ENCODE results near the gene TMEM225B. TPM values are rescaled to one million over a fixed set of nuclear protein-coding genes. Genes with fewer than 3 reads are reported as not detected.

The TMEM225B gene
- total RNA-seq, result 0.17 and 0.59 TPM in 2 replicates

DNA sequence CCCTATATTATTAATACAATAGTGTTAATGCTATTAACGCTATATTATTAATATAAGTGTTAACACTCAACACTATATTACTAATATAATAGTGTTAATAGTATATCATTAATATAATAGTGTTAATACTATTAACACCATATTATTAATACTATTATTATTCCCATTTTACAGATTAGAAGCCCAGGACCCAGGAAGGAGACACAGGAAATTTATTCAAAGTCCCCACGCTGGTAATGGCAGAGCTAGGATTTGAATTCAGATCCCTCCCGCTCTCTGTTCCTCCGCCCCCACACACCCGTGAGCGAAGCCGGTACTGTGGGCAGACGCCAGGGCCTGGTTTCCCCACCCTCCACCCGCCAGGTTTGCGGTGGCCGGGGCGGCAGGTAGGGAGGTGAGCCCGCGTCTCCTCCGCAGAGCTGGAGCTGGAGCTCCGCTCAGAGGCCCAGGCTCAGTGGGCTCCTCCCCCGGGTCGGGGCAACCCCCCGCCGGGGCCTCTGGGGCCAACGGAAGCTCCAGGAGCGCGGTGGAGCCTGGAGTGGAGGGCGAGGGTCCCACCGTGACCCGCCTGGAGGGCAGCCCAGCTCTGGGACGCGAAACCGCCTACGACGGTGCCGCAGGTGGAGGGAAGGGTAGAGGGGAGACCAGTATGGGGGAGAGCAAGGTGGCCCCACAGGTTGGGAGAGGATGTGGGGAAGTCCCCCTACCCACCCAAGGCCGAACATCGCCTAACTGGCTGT lies at the start of gene TMEM225B:
TSS of gene TMEM225B (plus strand) at position 506 of the 740 bp plus-strand sequence. CDS start 6,122 bp downstream, outside the sequence.

GRCh38 chr7:99551767-99552463 lies 46.2 kb upstream of the TMEM225B start, which contains the start of gene FAM200A:
Gene FAM200A (minus strand): TSS chr7:99552114. CDS start chr7:99548407, 3,707 bp downstream.

DNA sequence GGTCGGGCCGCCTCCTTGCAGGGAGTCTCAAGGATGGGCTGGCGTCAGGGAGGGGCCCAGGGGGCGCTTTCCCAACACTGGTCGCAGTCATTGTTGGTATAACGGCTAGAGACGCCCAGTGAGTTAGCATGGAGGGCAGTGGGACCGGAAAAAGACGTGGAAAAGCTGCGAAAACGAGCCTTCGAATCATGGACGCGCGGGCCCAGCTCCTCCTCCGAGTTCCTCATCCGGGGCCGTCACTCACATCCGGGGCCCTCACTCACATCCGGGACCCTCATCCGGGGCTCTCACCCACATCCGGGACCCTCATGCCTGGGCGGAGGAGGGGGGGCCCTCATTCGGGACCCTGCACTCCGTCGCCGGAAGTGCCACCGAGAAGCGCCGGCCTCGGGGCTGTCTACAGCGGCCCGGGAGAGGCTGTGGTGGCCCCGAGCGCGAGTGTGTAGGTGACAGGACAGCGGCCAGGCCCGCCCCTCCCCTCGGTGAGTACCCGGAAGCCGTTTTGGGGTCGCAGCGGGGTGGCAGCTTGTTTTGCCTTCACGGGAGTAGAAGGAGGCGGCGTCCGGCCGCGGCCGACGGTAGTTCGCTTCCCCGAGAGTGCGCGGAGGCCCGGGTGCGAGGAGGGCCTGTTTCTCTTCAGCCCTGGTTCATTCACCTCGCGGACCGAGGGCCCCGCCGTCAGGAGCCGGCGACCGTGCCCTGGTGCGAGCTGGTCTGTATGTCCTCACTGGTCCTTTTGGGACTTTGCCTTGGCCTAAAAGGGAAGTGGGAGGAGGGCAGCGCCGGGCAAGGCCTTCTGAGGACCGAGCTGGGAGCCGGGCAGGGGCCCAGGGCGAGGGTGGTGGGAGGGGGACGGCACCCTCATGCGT lies 39.5 kb upstream of the TMEM225B start, which contains the start of gene ZNF655:
TSS of gene ZNF655 (plus strand) at position 337 of the 869 bp plus-strand sequence. CDS start 1,918 bp downstream, outside the sequence.

DNA sequence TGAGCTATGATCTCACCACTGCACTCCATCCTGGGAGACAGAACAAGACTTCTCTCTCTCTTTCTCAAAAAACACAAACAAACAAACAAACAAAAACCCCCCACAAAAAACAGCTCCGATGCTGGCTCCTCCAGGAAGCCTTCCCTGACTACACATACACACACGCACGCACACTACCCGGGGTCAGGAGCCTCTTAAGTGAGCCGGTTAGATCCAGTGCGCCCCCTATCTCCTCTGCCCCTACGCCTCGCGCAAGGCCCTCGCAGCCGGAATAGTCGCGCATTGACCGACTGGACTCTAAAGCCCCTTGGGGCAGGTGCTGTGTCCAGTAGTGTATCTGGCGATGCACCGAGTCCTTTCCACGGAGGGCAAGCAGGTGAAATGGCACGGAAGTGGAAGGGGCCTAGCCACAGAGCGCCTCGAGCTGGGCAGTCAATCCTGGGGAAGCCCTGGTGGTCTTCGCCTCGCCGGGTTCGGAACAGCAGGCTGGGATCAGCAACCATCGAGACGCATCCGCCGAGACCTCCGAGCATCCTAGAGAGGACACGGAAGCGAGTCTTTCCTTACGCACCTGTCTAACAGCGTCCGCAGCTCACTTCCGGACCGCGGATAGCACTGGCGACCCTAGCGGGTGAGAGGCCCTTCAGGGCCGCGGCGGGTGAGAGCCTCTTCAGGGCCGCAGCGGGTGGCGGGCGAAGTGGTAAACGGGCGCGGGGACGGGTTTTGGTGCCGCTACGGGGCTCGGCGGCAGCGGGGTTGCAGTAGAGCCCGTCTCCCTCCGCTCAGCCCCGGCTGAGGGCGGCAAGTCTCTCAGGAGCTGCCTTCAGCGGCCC lies 18.5 kb downstream of the TMEM225B start, which contains the start of gene ZSCAN25:
TSS of gene ZSCAN25 (plus strand) at position 588 of the 833 bp plus-strand sequence. CDS start 2,661 bp downstream, outside the sequence.

Other genes starting within 250 kb of the TMEM225B start
- gene ARPC1B, start 223.5 kb upstream of the TMEM225B start, total RNA-seq, result 288 and 293 TPM in 2 replicates
- gene PDAP1, start 189.7 kb upstream of the TMEM225B start, total RNA-seq, result 122 and 204 TPM in 2 replicates
- 127 and 130 TPM in 2 replicates for gene BUD31, start 189.3 kb upstream of the TMEM225B start, total RNA-seq
- 4.3 and 4.4 TPM in 2 replicates for gene PTCD1, start 159.5 kb upstream of the TMEM225B start, total RNA-seq
- gene CPSF4, start 159.3 kb upstream of the TMEM225B start, total RNA-seq, result 29.4 and 31.3 TPM in 2 replicates
- 2,573 and 3,117 TPM in 2 replicates for gene ATP5MF, start 132.1 kb upstream of the TMEM225B start, total RNA-seq
- 4.7 and 5.8 TPM in 2 replicates for gene ZNF789, start 125.4 kb upstream of the TMEM225B start, total RNA-seq
- gene ZNF394, start 98.0 kb upstream of the TMEM225B start, total RNA-seq, result 10.3 and 10.4 TPM in 2 replicates
- 7.9 and 8.5 TPM in 2 replicates for gene ZKSCAN5, start 93.6 kb upstream of the TMEM225B start, total RNA-seq
- gene FAM200A, start 46.2 kb upstream of the TMEM225B start, total RNA-seq, result 4.4 and 4.9 TPM in 2 replicates
- gene ZNF655, start 39.6 kb upstream of the TMEM225B start, total RNA-seq, result 45.1 and 51.9 TPM in 2 replicates
- gene ZSCAN25, start 18.7 kb downstream of the TMEM225B start, total RNA-seq, result 4.6 and 4.7 TPM in 2 replicates
- 0.15 TPM in 1 of 2 replicates, not detected in the other for gene CYP3A5, start 81.7 kb downstream of the TMEM225B start, total RNA-seq
- gene CYP3A7, start 136.9 kb downstream of the TMEM225B start, total RNA-seq, result 0.34 TPM in 1 of 2 replicates, not detected in the other
- gene CYP3A4, start 185.9 kb downstream of the TMEM225B start, total RNA-seq, result not detected in 2 replicates
- not detected in 2 replicates for gene CYP3A43, start 229.7 kb downstream of the TMEM225B start, total RNA-seq

All from bronchus fibroblast of lung (primary cell).